ENCODE data around the gene SEC14L1.

The SEC14L1 gene

DNA sequence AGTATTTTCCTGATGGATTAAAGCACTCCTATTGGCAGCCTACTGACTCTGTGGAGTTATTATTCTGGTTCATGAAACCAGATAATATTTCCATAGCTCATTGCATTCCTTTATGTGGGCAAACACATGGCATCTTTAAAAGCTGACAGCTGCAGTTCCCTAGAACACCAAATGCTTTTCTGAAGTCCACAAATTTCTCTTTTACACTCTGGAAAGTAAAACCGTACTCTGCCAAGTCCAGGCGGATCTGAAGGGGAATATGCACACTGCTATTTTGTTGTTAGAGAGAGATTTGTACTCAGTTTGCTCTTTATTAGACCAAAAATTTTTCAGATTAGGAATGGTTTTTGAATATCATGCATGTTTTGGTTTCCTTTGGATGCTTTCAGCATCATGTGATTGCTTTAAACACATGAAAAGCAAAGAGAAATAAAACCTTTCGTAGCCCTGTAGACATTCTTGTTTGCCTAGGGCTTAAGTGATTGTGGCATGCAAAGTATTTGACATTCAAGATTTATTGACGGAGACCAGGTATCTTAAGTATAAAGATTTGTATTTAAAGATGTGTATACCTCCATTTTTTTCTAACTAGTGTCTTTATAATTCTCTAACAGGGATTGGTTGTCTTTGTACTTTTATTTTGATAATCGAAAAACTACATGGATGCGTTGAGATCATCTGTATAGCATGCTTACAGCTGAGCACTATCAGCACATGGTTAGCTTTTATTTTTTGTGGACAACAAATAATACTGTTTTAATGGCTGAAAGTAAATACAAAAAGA lies 19.5 kb downstream of the SEC14L1 start:
- Histone ChIP-seq H3K27me3 (replicated peaks) (no peaks in the 10 kb centered on the region), H3K4me3 (ENCODE audit: low read depth, low read length) (no peak overlapping the region), H3K36me3 (replicated peaks) (peaks cover 14% of the 10 kb centered on the region), H3K27ac (no peak overlapping the region)
- in situ Hi-C loops (cut with HindIII; ENCODE audit: low pct_ligation_motif_present, low sequenced_read_pairs) = no loop called here
- no peak for DNase-seq
- TF ChIP-seq, protein P1, sequence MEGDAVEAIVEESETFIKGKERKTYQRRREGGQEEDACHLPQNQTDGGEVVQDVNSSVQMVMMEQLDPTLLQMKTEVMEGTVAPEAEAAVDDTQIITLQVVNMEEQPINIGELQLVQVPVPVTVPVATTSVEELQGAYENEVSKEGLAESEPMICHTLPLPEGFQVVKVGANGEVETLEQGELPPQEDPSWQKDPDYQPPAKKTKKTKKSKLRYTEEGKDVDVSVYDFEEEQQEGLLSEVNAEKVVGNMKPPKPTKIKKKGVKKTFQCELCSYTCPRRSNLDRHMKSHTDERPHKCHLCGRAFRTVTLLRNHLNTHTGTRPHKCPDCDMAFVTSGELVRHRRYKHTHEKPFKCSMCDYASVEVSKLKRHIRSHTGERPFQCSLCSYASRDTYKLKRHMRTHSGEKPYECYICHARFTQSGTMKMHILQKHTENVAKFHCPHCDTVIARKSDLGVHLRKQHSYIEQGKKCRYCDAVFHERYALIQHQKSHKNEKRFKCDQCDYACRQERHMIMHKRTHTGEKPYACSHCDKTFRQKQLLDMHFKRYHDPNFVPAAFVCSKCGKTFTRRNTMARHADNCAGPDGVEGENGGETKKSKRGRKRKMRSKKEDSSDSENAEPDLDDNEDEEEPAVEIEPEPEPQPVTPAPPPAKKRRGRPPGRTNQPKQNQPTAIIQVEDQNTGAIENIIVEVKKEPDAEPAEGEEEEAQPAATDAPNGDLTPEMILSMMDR (IDR thresholded peaks at IDR 0.05; ENCODE audit: low read depth, low read length, missing control alignments) = no peak

DNA sequence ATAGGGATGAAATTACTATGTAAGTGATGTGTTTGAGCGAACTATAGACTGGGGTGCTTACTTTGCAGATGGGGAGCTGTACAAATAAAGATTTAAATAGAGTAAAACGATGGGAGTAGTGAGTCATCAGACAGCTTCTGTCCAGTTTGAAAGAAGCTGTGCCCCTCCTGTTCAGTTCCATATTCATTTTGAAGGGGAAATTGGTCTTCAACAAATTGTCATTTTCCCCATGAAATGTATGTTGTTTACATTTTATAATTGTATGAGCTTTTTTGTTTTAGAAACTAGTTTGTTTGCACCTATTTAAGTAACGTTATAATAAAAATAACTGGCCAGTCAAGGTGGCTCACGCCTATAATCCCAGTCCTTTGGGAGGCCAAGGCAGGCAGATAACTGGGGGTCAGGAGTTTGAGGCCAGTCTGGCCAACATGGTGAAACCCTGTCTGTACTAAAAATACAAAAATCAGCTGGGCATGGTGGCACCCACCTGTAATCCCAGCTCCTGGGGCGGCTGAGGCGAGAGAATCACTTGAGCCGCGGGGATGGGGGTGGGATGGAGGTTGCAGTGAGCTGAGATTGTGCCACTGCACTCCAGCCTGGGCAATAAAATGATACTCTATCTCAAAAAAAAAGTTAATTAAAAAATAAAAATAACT lies 20.2 kb downstream of the SEC14L1 start:
- no peak overlapping the region for H3K4me3 ChIP-seq (ENCODE audit: low read depth, low read length)
- no peak for DNase-seq

GRCh38 chr17:77161953-77162352 lies 21.2 kb downstream of the SEC14L1 start:
- no peaks in the 10 kb centered on the region for H3K27me3 ChIP-seq (replicated peaks)
- H3K27ac ChIP-seq = no peak overlapping the region
- TF ChIP-seq, protein P1 (IDR thresholded peaks at IDR 0.05; ENCODE audit: low read depth, low read length, missing control alignments) = no peak
- peaks cover 13% of the 10 kb centered on the region for H3K36me3 ChIP-seq (replicated peaks)
- in situ Hi-C loops (cut with HindIII; ENCODE audit: low pct_ligation_motif_present, low sequenced_read_pairs) = no loop called here
- no peak overlapping the region for H3K4me3 ChIP-seq (ENCODE audit: low read depth, low read length)
- no peak for DNase-seq

More for the DNA sequence above, 20.2 kb downstream of the SEC14L1 start:
- Histone ChIP-seq H3K36me3 (replicated peaks) (peaks cover 11% of the 10 kb centered on the region), H3K27me3 (replicated peaks) (no peaks in the 10 kb centered on the region), H3K27ac (no peak overlapping the region)
- TF ChIP-seq, protein P1 (IDR thresholded peaks at IDR 0.05; ENCODE audit: low read depth, low read length, missing control alignments) = no peak
- in situ Hi-C loops (cut with HindIII; ENCODE audit: low pct_ligation_motif_present, low sequenced_read_pairs) = no loop called here

DNA sequence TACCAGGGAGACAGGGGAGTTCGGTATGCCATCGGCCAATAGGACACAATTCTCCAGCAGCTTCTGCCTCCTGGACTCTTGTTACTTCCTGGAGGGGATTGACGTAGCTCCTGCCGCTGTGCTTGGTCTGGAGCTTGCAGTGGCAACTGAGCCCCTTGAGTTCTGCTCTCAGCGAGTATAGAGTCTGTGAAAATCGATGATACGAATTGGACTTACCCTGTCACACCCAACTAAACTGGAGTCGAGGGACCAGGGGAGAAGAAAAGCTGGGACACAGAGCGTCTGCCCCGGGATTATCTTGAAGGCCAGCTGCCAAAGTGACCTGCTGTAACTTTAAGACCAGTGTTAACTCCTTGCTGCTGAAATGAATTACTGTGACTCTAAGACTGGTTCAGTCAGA lies 22.2 kb downstream of the SEC14L1 start:
- no peak for DNase-seq
- in situ Hi-C loops (cut with HindIII; ENCODE audit: low pct_ligation_motif_present, low sequenced_read_pairs) = no loop called here
- TF ChIP-seq, protein P1 (IDR thresholded peaks at IDR 0.05; ENCODE audit: low read depth, low read length, missing control alignments) = no peak
- peaks cover 22% of the 10 kb centered on the region for H3K36me3 ChIP-seq (replicated peaks)
- no peak overlapping the region for H3K4me3 ChIP-seq (ENCODE audit: low read depth, low read length)
- H3K27me3 ChIP-seq (replicated peaks) = no peaks in the 10 kb centered on the region
- H3K27ac ChIP-seq = no peak overlapping the region

- TF ChIP-seq, protein P1 (IDR thresholded peaks at IDR 0.05; ENCODE audit: low read depth, low read length, missing control alignments) = no peak
- H3K27ac ChIP-seq = no peak overlapping the region
Observed at GRCh38 chr17:77163511-77164280, 22.9 kb downstream of the SEC14L1 start.

More at GRCh38 chr17:77163511-77164280, 22.9 kb downstream of the SEC14L1 start:
- in situ Hi-C loops (cut with HindIII; ENCODE audit: low pct_ligation_motif_present, low sequenced_read_pairs) = no loop called here
- Histone ChIP-seq H3K36me3 (replicated peaks) (peaks cover 23% of the 10 kb centered on the region), H3K4me3 (ENCODE audit: low read depth, low read length) (no peak overlapping the region), H3K27me3 (replicated peaks) (no peaks in the 10 kb centered on the region)
- DNase-seq = no peak

Data from brain microvascular endothelial cell (primary cell).